Ureter (tissue), 1 donor: ENCODE results near the gene PGM5. TPM values are rescaled to one million over a fixed set of nuclear protein-coding genes. Genes with fewer than 3 reads are reported as not detected.
A peak's percentile ranks its signal among the peaks of the same experiment; 100 is the strongest.

Experiments used
- DNase-seq: peaks from one replicate; pipeline ENCODE4 v3.0.0-alpha.2; 2020; ENCODE audit warnings: low spot score
- total RNA-seq: library from RNA; stranded (reverse); gene quantifications from one replicate; pipeline ENCODE4 v1.2.4, GENCODE V29; 2023
- donor health status: DM: yes; HTN: yes; CAD: no.

PGM5 gene
- total RNA-seq, 1 donor from 2014 or later, result 173 TPM

- DNase-seq, result no peak
These were observed 77.2 kb downstream of the PGM5 start for GRCh38 chr9:68433531-68434110.

- DNase-seq, result peak; percentile 75
These were observed 81.4 kb downstream of the PGM5 start for GRCh38 chr9:68437785-68438184.

- DNase-seq, result no peak
These were observed 87.2 kb downstream of the PGM5 start for GRCh38 chr9:68443624-68444023.

DNA sequence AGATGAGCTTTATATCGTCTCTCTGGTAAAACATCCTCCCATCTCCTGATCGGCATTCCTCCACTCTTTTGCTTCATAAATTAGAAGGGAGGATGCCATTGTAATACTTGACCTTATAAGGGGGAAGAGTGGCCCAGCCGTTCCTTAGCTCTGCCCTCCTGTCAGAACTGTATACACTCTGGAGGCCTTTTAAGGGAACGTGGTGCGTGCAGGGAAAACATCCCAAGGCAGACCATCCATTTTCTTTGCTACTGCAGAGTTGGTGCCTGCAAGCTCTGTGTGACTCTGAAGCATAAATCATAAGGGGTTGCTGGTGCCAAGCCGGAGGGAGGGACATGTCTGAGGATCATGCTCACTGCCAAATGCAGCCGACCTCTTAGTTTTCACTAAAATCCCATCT, 90.4 kb downstream of the PGM5 start:
- DNase-seq, result peak; percentile 83

DNA sequence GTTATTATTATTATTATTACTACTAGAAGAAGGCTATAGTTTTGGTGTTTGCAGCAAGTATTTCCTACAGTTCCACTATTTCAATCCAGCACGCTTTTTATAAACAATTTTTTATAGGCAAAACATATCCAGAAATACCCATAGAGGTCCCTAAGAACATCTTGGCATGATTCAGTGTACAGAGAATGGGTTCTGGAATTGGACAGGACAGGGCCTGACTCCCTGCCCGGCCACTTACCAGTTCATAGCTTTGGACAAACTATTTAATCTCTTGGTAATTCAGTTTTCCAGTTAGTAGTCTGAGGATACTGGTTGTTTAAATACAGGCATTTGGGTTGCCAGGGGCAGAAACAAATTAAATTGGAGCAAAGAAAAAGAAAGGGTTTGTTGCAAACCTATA, 91.2 kb downstream of the PGM5 start:
- DNase-seq, result no peak

GRCh38 chr9:68454579-68455334, 98.3 kb downstream of the PGM5 start:
- DNase-seq, result no peak

DNA sequence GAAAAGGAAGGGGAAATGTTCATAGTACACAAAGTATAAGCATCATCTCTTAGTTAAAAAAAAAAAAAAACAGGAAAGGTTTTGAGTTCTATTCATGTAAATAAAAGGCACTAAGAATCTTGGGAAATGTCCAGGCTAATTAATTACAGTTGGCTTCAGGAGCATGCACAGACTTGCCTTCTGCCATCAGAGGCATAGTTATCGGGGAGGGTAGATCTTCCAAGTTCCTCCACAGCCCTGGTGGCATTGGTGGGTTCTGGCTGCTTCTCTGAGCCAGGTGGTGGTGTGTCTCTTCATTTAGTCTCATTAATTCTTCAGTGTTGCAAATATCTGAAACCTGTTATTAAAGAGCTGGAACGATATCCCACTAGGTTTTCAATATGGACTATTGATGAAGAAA, 99.0 kb downstream of the PGM5 start:
- no peak for DNase-seq

GRCh38 chr9:68457803-68458202, 101.4 kb downstream of the PGM5 start:
- DNase-seq, result no peak

DNA sequence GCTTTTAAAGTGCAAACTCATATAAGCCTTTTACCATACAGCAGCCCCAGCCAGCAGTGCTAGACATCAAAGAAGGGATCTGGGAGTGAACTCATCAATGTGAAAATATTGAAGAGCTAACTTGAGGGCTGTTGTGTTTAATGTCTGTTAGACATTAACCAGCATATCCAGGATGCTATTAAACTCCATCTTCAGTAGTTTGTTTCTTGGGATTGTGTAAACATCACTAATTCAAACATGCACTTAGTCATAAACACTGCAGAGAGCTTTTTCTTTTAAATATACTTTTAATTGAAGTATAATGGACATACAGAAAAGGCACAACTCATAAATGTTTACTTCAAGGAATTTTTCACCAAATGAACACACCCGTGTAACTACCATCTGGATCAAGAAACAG, 102.5 kb downstream of the PGM5 start:
- no peak for DNase-seq

DNA sequence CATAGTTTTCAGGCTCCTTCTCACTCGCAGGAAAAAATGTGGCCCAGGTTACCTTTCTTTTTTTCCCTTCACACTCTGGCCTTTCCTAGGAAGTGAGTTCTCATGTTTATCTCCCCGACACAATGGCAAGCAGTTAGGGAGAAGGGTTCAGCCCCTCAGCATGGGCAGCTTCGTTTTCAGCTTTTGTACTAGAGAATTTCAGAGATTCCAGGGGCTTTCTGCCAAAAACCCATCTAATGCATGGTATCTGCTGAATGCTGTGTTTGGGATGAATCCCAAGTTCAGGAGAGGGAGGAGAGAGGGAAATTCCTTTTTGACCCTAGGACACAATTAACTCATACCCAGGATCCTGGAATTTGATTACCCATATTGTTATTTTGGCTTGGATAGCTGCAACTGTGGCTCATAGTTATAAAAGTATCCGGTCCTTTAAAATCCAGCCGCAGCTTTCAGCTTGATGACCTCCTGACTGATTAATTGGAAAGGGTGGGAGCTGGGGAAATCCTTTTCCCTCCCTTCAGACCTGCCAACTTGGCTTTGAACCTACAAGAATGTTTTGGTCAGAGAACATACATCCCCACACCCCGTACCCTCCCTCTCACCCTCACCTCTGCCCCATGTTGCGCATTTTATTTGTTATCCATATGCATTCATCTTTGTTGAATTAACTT, 105.8 kb downstream of the PGM5 start:
- DNase-seq, result no peak

DNA sequence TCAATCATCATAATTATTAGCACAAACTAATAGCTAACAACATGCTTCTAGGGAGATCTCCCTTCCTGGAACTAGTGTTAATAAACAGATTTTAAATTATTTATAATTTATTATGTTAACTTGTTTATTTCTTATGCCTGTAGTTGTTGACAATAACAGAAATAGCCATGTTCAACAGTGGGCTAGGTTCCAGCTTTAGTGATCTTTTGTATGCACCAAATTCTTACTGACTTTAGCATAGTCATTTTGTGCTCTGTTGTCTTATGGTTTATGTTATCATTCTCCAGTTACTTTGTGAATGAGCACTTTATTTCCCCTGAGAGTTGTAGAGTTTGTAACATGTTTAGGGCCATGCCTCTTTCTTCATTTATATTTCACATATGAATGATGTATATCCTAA, 113.7 kb downstream of the PGM5 start:
- DNase-seq, result no peak

DNA sequence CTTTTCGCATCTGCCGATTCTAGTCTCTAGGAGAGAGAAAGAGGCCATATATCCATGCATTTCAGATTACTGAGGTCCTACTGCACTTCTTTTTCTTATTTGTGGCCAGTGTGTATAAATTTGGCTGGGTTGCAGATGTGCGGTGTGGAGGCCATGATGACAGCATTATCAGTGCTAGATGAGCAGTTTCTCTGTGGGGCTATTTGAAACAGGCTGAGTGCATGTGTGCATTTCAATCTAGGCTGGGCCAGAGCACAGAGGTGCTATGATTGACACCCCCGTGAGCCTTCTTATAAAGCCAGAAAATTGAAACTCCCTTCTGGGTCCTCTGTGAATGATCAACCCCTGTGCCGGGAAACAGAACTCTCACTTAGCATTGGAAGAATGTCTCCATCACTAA, 114.2 kb downstream of the PGM5 start:
- no peak for DNase-seq

GRCh38 chr9:68472119-68472518, 115.7 kb downstream of the PGM5 start:
- DNase-seq, result no peak

DNA sequence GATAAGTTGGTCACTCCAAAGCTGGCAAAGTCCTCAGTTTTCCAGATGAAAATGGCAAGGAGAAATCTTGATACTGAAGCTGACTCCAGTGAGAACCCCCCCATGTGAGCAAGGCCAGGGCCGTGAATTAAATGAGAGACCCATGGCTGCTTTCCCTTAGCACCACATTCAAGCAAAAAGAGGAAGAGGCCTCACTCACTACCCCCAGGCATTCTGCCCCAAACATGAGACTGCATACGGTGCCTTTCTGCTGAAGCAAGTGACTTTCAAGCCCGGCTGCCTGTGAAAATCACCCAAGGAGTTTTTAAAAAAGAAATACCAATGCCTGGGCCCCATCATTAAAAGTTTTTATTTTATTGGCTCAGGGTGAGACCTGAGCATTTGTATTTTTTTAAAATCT, 117.4 kb downstream of the PGM5 start:
- DNase-seq, result no peak

DNA sequence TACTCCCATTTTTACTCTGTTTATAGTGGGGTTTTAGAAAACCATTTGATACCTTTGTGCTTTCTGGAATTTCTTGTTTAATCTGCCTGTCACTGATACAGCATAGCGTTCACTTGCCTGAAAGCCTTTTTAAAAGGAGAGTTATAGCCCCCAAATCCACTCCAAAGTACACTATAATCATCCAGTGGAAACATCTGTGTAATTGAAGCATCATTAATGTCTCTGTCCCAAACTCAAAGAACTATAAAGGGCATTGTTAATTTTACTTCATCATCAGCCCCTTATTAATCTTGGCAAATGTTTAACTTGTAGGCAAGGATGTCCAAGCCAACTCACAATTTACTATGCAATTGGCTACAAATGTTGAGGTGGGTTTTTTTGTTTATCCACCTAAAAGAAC, 120.0 kb downstream of the PGM5 start:
- DNase-seq, result no peak

GRCh38 chr9:68476847-68477246, 120.4 kb downstream of the PGM5 start:
- no peak for DNase-seq

DNA sequence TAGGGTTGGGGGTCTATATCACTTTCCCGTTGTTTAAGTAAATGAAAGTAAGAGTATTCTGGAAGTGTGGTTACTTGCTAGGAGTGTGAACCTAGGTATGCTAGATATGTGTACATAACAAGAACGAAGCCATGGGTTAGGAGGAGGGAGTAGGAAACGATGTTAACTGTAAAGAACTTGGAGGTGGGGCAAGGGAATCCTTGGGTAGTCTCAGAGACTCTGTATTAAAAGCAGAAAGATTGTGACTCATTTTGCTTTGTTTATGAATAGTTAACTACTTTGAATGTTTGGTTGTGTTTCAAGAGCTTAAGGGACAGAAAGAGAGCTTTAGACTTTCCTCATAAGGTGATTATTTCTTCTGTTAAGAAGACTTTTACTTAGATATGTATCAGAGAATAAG, 124.4 kb downstream of the PGM5 start:
- DNase-seq, result no peak

DNA sequence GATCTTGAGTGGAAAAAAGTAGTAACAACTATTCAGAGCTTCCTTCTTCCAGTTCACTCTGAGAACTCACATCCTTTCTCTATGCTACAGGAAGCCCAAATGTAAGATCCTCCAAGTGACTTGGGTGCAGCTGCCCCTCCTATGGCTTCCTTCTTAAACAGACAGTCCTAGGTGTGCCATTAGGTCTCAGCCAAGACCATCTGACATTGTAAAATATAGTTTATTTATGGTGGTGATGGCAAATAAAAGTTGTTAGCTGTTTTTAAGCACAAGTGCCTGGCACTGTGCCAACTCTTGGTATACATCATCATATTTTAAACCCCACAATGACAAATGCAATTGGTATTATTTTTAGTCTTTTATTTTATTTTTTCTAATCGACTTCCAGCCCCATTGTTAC, 126.1 kb downstream of the PGM5 start:
- DNase-seq, result no peak

- DNase-seq, result no peak
These were observed 131.7 kb downstream of the PGM5 start for GRCh38 chr9:68488126-68488525.

GRCh38 chr9:68489646-68490045, 133.2 kb downstream of the PGM5 start:
- DNase-seq, result no peak

GRCh38 chr9:68492806-68493205, 136.4 kb downstream of the PGM5 start:
- DNase-seq, result no peak

DNA sequence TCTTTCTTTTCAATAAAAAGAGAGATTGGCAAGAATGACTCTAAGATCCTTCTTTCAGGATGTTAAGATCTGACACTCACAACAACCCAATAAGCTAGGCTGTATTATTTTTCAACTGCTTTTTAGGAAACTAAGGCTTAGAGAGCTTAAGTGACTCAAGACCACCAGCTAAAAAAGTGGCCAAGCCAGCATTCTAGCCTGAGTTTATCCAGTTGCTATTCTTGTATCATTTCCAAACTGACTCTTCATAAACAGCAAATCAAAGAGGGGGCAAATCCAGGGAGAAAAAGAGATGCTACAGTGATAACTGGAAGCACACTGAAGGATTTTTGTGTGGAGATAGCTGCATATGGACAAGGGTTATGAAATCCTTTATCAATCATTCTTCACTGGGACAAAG, 137.1 kb downstream of the PGM5 start:
- no peak for DNase-seq

DNA sequence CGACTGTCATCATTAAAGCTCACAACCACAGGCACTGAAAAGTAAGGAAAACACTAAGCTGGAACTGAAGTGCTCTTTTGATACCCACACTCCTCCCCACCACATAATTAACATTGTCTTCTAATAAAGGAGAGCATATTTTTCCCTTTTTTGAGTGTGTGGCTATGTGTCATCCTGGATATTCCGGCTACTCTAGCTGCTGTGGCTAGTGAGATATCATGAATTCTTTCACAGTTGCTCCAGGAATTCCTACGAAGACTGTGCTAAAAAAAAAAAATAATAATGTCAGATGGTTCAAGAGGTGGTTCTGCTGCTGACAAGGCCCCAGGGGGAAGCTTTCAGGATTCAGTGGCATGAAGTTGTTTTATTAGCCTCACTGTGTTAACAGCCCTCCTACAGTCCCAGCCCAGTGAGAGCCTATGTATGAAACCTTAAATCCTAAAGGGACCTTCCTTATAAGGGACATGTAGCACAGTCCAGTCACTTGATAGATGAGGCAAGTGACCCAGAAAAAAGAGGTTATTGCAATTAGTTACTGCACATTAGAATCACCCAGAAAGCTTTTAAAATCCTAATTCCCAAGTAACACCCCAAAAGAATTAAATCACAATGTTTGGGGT, 137.7 kb downstream of the PGM5 start:
- no peak for DNase-seq
